M059J (cell line): ENCODE measurements around the gene LRRC51. TPM values are rescaled to one million over a fixed set of nuclear protein-coding genes. Genes with fewer than 3 reads are reported as not detected.

ENCODE experiments used
- DNase-seq: peaks from one replicate; pipeline ENCODE4 v3.0.0-alpha.2; 2012; ENCODE audit warnings: low read depth
- total RNA-seq: library from RNA; depleted of rRNA; stranded (reverse); fragments of >200 nt; shearing (Covaris generic); gene quantifications from 2 replicates; pipeline ENCODE4 v1.2.3, GENCODE V29; 2014

LRRC51 gene
- total RNA-seq, 1 experiment from 2014 or later = 5.2 TPM

GRCh38 chr11:72069787-72070251 lies 10.8 kb upstream of the LRRC51 start:
- peak; percentile 92 for DNase-seq

- no peak for DNase-seq
Measured at GRCh38 chr11:72070491-72070890, 10.2 kb upstream of the LRRC51 start.

- DNase-seq = peak; percentile 93
Measured at GRCh38 chr11:72072348-72072747, 8.3 kb upstream of the LRRC51 start.

GRCh38 chr11:72075109-72075508 lies 5.5 kb upstream of the LRRC51 start:
- peak; percentile 57 for DNase-seq

- no peak for DNase-seq
Measured at GRCh38 chr11:72075756-72076155, 4.9 kb upstream of the LRRC51 start.

- DNase-seq = peak; percentile 55
Measured at GRCh38 chr11:72078477-72078876, 2.2 kb upstream of the LRRC51 start.

GRCh38 chr11:72079819-72080325 lies 778 bp upstream of the LRRC51 start:
- DNase-seq = peak; percentile 39

- DNase-seq = no peak
Measured at GRCh38 chr11:72081184-72081644, 564 bp downstream of the LRRC51 start.

GRCh38 chr11:72081821-72082453 lies 1.3 kb downstream of the LRRC51 start:
- no peak for DNase-seq

- DNase-seq = no peak
Measured at GRCh38 chr11:72083414-72083813, 2.8 kb downstream of the LRRC51 start.

- DNase-seq = no peak
Measured at GRCh38 chr11:72084076-72084475, 3.4 kb downstream of the LRRC51 start.

- DNase-seq = no peak
Measured at GRCh38 chr11:72084965-72085364, 4.3 kb downstream of the LRRC51 start.

GRCh38 chr11:72085621-72086351 lies 5.1 kb downstream of the LRRC51 start:
- no peak for DNase-seq

- no peak for DNase-seq
Measured at GRCh38 chr11:72088076-72088808, 7.6 kb downstream of the LRRC51 start.

GRCh38 chr11:72091292-72091691 lies 10.6 kb downstream of the LRRC51 start:
- peak; percentile 56 for DNase-seq

- DNase-seq = no peak
Measured at GRCh38 chr11:72098741-72099140, 18.1 kb downstream of the LRRC51 start.

GRCh38 chr11:72100009-72100408 lies 19.4 kb downstream of the LRRC51 start:
- no peak for DNase-seq

- no peak for DNase-seq
Measured at GRCh38 chr11:72100462-72100861, 19.8 kb downstream of the LRRC51 start.

GRCh38 chr11:72102162-72102561 lies 21.5 kb downstream of the LRRC51 start:
- DNase-seq = no peak

- DNase-seq = no peak
Measured at GRCh38 chr11:72102631-72102945, 21.9 kb downstream of the LRRC51 start.

- peak; percentile 98 for DNase-seq
Measured at GRCh38 chr11:72102946-72103753, 22.5 kb downstream of the LRRC51 start, which contains the start of gene LAMTOR1. Gene LAMTOR1 (minus strand): TSS chr11:72103297. CDS start chr11:72103224, 73 bp downstream.
